Measurements from ENCODE around the gene CCNK.

Gene CCNK

DNA sequence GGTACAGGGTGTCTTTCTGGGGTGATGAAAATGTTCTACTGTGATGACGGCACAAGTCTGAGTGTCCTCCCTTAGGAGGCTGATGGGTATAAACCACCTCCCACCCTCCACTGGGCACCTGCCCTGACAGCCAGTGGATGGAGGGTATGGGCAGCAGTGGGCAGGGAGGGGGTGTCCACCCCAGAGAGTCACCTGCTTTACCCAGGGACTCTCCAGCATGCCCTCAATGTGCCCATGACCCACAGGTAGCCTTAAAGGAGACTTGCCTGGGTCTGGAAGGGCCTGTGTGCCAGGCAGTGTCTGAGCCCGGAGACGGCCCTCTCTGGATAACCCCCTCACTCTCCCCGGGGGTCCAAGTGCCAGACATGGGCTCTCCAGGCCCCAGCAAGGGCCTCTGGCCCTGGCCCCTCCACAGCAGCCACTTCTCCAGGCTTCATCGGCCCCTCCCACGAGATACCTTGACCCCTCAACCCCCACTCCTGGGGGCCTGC lies 38.8 kb downstream of the CCNK start:
- no peak for DNase-seq (ENCODE audit: low read depth)

- no peak for DNase-seq (ENCODE audit: low read depth)
Measured at GRCh38 chr14:99520571-99521081, 39.4 kb downstream of the CCNK start.

GRCh38 chr14:99521176-99522024 lies 40.2 kb downstream of the CCNK start:
- DNase-seq (ENCODE audit: low read depth) = no peak

DNA sequence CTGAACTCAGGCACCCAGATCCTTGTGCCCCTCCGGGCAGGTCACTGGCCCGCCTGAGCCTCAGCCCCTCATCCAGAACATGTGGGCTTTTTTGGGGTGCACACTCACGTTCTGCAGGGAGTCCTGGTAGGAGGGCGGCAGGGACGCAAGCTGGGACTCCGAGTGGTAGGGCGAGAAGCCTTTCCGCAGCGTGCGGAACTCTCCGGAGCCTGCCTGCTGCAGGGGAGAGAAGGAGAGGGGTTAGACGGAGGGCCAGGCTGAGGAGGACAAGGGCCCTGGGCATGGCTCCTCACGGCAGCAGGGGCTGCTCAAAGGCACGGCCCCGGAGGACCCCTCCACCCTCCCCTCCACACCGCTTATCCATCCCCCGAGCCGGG lies 40.8 kb downstream of the CCNK start:
- no peak for DNase-seq (ENCODE audit: low read depth)

DNA sequence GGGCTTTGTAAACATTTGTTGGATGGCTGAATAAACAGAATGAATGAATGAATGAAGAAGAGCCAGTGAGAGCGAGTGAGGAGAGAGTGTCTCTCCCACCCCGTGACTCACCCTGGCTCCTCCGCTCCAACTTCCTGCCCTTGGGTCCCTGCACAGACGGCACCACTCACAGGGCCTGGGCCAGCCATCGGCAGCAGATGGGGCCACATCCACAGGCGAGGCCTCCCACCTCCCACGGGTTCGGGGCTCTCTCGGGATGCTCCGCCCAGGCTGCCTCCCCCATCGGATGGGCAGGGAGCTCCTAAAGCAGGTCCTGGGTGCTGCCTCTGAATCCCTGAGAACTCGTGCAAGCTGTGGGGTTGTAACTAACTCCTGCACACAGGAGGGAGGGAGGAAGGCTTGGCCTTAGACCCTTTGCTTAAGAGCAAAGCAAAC lies 41.3 kb downstream of the CCNK start:
- no peak for DNase-seq (ENCODE audit: low read depth)

- DNase-seq (ENCODE audit: low read depth) = no peak
Measured at GRCh38 chr14:99522934-99523703, 41.9 kb downstream of the CCNK start.

GRCh38 chr14:99523704-99524055 lies 42.5 kb downstream of the CCNK start:
- no peak for DNase-seq (ENCODE audit: low read depth)

DNA sequence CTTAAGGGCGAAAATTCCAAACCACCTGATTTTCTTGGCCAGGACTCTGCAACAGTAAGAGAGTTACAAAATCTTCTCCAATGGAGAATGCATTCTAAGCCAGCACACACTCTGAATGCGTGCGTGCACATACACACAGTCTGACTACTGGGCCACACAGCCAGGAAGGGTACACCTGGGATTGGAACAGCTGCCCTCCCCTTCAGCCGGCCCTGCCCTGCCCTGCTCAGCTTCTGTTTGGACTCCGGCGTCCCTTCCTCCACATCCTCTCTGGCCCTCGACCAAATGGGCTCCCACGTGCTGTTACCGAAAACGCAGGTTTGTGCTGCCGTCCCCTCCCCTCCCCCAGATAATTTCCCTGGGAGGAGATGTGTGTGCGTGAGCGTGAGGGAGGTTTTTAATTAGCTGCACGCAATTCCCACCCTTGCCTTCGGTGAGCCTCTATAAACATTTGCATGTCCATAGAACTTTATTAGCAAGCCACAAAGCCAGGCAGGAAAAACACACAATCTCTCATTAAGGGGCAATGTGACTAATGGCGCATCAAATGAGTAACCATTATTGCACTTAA lies 43.0 kb downstream of the CCNK start:
- DNase-seq (ENCODE audit: low read depth) = no peak

DNA sequence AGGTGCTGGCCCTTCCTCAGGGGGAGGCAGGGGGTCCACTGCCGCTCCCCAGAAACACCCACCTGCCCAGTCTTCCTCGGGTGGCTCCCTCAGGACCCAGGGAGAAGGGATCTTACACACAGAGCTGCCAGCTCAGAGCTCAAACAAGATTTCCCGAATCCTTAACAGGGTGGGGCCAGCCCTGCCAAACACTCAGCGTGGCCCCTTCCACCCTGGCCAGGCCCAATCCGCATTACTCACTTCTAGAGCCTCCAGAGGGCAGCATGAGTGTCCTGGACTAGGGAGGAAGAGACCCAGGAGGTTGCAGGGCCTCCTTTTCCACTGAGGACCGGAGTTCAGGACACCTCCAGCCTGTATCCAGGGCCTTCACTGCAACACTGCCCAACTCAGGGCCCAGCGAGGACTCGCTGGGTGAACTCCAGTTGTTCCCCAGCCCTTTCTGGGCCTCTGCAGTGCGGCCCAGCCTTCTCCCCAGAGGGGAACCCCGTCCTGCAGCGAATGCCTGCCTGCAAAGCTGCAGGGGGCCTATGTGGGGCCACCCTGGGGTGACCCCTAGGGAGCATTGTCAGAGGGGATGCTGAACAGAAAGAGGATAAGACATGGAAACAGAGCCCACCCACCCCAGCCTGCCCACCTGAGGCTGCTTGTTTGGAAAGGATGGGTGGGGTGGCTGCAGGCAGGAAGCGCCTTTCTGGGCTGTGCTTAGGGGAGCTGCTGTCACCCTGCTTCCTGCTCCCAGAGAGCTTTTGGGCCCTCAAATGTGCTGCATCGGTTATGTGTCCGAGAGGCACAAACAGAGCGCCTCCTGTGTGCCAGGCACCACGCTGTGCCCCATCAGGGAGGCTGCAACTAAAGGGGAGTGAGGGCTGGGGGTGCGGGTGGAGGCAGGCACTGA lies 43.8 kb downstream of the CCNK start:
- no peak for DNase-seq (ENCODE audit: low read depth)

GRCh38 chr14:99525699-99526080 lies 44.5 kb downstream of the CCNK start:
- DNase-seq (ENCODE audit: low read depth) = no peak

DNA sequence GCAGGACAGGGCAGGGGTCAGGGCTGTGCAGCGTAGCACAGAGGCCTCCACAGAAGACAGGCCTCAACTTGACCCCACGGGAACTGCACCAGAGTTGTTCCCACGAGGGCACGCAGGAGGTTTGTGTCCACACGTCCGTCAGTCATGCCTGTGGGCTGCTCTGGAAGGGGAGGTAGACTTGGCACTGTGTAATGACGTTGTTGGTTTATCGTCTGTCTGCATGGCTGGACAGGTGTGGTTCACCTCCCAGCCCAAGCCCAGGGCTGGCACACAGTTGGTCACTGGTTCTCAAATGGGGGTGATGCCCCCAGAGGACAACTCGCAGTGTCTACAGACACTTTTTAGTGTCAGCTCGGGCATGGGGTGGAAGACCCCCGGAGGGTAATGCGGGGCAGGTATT lies 45.8 kb downstream of the CCNK start:
- no peak for DNase-seq (ENCODE audit: low read depth)

GRCh38 chr14:99527427-99528076 lies 46.3 kb downstream of the CCNK start:
- no peak for DNase-seq (ENCODE audit: low read depth)

- no peak for DNase-seq (ENCODE audit: low read depth)
Measured at GRCh38 chr14:99529899-99530298, 48.7 kb downstream of the CCNK start.

GRCh38 chr14:99530407-99531155 lies 49.4 kb downstream of the CCNK start:
- no peak for DNase-seq (ENCODE audit: low read depth)

DNA sequence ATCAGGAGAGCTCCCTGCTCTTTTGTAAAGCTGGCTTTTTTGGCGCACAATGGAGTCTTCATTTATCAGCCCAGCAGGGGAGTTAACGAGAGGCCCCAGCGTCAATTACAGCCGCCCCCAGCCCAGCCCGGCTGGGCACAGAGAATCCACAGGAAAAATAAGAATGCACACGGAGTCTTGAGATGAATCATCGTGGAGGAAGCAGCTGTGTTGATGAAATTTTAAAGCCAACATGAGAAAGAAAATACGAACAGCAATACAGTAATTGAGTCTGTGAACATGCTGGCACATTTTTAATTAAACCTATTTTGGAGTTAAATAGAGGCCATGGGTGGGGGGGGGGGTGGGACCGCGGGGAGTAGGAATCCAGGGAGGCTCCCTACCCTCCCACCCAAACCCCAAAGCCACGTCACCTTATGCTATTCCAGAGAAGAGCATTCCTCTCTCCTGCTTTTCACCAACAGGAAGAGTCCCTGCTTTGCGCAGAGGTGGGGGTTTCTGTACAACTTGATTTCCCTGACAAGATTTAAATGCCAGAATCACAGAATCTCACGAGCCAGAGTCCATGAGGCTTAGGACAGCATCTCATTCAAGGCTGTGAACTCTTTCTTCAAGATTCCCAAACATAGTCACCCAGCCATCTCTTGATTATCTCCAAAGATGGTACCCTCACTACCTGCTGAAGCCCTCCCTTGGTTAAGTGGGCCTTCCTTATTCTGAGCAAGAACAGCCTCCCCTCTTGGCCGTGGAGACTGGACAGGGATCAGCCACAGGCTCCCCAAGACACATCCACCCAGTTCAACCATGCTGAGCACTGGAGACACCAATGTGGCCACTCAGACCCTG lies 50.3 kb downstream of the CCNK start:
- no peak for DNase-seq (ENCODE audit: low read depth)

DNA sequence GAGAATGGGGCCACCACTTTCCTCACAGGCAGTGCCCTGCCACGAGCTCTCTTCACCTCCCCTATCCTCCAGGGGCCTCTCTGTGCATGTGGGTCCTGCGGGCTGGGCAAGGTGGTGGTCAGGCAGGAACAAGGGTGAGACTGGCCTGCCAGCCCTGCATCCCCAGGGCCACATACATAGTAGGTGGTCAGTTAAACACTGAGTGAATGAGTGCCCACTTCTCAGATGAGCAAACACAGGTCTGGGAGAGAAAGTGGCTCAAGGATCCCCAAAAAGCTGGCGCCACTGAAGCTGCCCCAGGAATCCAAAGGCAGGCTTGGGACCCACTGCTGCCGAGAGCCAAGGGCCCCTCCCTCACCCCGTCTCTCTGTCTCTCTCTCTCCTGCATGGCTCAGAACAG lies 51.1 kb downstream of the CCNK start:
- DNase-seq (ENCODE audit: low read depth) = no peak

DNA sequence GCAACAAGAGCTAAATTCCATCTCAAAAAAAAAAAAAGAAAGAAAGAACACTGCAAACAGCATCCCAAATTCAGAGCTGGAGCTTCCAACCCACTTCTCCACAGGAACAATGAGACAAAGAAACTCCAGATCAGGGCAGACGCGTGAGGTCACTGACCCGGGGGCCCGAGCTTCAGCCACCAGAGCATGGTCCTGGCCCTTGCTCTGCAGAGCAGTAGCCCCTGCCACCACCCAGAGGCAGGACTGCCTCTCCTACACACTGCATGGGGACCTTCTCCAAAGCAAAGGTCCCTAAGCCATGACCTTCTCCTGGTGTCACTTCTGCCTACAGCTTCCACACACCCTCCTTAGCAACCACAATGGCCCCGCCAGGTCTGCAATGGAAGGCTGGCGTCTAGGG lies 53.1 kb downstream of the CCNK start:
- DNase-seq (ENCODE audit: low read depth) = no peak

- peak; percentile 75 for DNase-seq (ENCODE audit: low read depth)
Measured at GRCh38 chr14:99534863-99535262, 53.7 kb downstream of the CCNK start.

- no peak for DNase-seq (ENCODE audit: low read depth)
Measured at GRCh38 chr14:99535448-99535847, 54.2 kb downstream of the CCNK start.

All from HS-27A (cell line).